Right lobe of liver (tissue), 6 donors: ENCODE measurements around the gene DOHH. TPM values are rescaled to one million over a fixed set of nuclear protein-coding genes. Genes with fewer than 3 reads are reported as not detected.

Experiments used
- ATAC-seq, 4 donors: fragments of 200-7000 bp; cut with Tn5 transposase; one replicate each; pipeline ENCODE4 v1.9.1; 2020; ENCODE audit warnings: mild to moderate bottlenecking in 4 of 4, moderate library complexity in 4 of 4
- DNase-seq, 3 donors: peaks; one replicate each; pipeline ENCODE4 v3.0.0-alpha.2; 2020
- H3K27ac ChIP-seq, 3 donors: fragments of 200-600 bp; one replicate each; pipeline ENCODE4 v1.8.0; 2022
- H3K27me3 ChIP-seq, 2 donors: fragments of 200-600 bp; one replicate each; pipeline ENCODE4 v1.8.0; 2022
- H3K36me3 ChIP-seq, 4 donors: fragments of 200-600 bp; sonication (generic) in 1 of 4; one replicate each; pipeline versions ENCODE4 v1.5.1 to v1.8.0; 2017 to 2022; ENCODE audit warnings: control low read depth in 1 of 4
- H3K4me1 ChIP-seq, 4 donors: fragments of 200-600 bp; sonication (generic) in 1 of 4; one replicate each; pipeline versions ENCODE4 v1.5.1 to v1.8.0; 2017 to 2022; ENCODE audit warnings: control low read depth in 1 of 4
- H3K4me3 ChIP-seq, 3 donors: fragments of 200-600 bp; one replicate each; pipeline ENCODE4 v1.8.0; 2022
- H3K9me3 ChIP-seq, 4 donors: fragments of 200-600 bp; sonication (generic) in 1 of 4; one replicate each; pipeline versions ENCODE4 v1.5.1 to v1.8.0; 2017 to 2022; ENCODE audit warnings: control low read depth in 1 of 4
- POLR2A ChIP-seq: fragments of 450-650 bp; IDR thresholded peaks from one replicate; pipeline ENCODE4 v1.6.1; 2017; ENCODE audit warnings: antibody characterized with exemption, mild to moderate bottlenecking
- WGBS: methylation state at CpG from one replicate; pipeline ENCODE4 v1.1.6; 2018; ENCODE audit warnings: low coverage, low lambda C conversion rate; ENCODE audit not compliant: insufficient coverage; ENCODE audit errors: missing lambda C conversion rate; 5-methylcytosine and 5-hydroxymethylcytosine counted together
- intact Hi-C, 2 donors: fragments of 100-400 bp; cut with DNase I; formaldehyde crosslinking; loops; one replicate each; pipeline versions ENCODE4 v1.11.2 to v1.14.1; 2022
- total RNA-seq, 6 experiments: library from RNA; depleted of rRNA in 2 of 6; stranded (reverse); fragments of >200 nt in 2 of 6; fragmentation: NEBNext Ultra II Directional in 3 of 6; extraction: Animal tissue kit (Norgen Biotek cat#: 25700) in 3 of 6; gene quantifications; one replicate each; pipeline versions ENCODE4 v1.1.0 to v1.2.4, GENCODE V29; 2016 to 2023
- TF ChIP-seq, protein P1 (sequence below), 4 donors: fragments of 200-600 bp in 3 of 4; fragments of 450-650 bp in 1 of 4; IDR thresholded peaks; one replicate each; pipeline versions ENCODE4 v1.5.1 to v1.8.0; 2016 to 2022; ENCODE audit warnings: antibody characterized with exemption in 4 of 4, mild to moderate bottlenecking in 2 of 4
- donor health status: DM: no; HTN: yes; CAD: no.
- donor health status: DM: no; HTN: no; CAD: no.
- donor health status: DM: no; HTN: no; CAD: no.
- donor health status: DM: no; HTN: yes; CAD: no.
- donor health status: DM: no; HTN: yes; CAD: no.

The DOHH gene
- total RNA-seq, 6 experiments from 2014 or later = 3.7 to 16.7 (median 4.9) TPM

DNA sequence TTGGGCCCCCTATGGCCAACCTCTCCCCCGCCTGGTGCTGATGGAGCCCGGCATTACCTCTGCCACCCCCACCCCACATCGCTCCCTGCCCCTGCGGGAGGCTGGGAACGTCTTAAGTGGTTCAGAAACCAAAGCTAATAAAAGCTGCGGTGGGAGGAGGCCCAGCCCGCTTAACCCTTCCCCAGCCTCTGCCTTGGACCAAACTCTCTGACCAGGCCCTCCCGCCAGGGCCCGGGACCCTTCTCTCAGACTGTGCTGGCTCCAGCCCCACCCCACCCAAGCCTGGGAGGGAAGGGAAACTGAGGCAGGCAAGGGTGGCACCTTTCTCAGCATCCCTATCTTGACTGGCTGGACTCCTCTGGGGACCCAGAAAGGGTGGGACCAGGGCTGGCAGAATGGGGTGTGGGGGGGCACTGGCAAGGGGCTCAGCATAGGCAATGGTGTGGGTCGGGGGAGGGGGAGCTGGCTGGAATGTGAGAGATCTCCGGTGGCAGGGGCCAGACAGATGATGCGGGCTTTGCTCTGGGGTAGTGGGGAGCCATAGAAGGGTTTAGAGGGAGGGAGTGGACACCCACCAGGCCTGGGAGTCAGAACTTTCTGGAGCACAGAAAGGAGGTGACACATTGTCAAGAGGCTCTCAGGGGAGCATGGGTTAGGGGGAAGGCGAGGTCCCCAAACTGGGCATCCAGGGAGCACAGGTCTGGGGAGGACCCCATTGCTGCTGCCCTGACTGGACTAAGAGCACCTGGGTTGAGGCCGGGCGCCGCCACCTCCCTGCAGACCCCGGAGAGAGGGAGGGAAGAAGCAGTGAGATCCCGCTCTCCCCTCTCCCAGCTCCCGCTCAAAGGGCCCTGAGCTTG is 42.0 kb downstream of the DOHH start:
- DNase-seq (no peak), ATAC-seq (peak in 3 of 4 donors; percentile 0 to 6 (median 2))
- Histone ChIP-seq H3K4me1 (peaks cover 0 to 20% (median 8%) of the 10 kb centered on the region in 4 donors), H3K36me3 (peaks cover 0 to 66% (median 19%) of the 10 kb centered on the region in 4 donors), H3K27me3 (no peaks in the 10 kb centered on the region), H3K4me3 (no peak overlapping the region), H3K27ac (peak overlapping the region; percentile 59 to 84 (median 80)), H3K9me3 (no peaks in the 10 kb centered on the region)
- intact Hi-C loops = no loop called here
- no peak for TF ChIP-seq POLR2A
- TF ChIP-seq, protein P1, sequence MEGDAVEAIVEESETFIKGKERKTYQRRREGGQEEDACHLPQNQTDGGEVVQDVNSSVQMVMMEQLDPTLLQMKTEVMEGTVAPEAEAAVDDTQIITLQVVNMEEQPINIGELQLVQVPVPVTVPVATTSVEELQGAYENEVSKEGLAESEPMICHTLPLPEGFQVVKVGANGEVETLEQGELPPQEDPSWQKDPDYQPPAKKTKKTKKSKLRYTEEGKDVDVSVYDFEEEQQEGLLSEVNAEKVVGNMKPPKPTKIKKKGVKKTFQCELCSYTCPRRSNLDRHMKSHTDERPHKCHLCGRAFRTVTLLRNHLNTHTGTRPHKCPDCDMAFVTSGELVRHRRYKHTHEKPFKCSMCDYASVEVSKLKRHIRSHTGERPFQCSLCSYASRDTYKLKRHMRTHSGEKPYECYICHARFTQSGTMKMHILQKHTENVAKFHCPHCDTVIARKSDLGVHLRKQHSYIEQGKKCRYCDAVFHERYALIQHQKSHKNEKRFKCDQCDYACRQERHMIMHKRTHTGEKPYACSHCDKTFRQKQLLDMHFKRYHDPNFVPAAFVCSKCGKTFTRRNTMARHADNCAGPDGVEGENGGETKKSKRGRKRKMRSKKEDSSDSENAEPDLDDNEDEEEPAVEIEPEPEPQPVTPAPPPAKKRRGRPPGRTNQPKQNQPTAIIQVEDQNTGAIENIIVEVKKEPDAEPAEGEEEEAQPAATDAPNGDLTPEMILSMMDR (IDR thresholded peaks at IDR 0.05) = no peak
- WGBS = 64% methylated on average over 11 of the region's 19 CpGs

DNA sequence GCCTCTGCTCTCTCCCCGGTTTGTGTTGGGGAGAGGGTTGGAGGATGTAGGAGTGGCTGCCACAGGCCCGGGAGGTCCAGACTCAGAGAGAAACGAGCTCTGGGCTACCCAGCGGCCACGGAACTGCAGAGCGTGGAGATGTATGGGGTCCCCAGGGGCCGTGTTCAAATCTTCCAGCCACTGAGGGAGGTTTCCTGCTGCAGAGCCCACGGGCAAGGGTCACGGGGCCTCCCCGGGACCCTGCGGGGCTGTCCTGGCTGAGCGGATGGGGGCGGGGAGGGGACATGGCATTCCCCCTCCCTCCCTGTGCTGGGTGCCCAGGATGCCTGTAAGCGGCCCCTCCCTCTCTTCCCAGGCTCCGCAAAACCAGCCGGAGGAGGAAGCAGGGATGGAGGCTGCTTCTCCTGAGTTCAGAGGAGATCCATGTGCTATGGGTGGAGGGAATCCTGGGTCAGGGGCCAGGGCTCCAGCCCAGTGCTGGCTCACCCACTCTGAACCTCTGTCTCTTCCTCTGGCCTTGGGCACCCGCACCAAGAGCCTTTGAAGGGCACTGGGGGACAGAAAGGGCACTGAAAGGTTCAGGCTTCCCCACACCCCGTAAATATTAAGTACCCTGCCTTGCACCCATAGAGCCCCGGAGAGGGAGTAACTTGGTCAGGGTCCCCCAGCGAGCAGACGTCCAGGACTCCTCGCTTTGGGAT is 42.8 kb downstream of the DOHH start:
- no peak for DNase-seq
- intact Hi-C loops = no loop called here
- Histone ChIP-seq H3K27me3 (no peaks in the 10 kb centered on the region), H3K4me1 (peaks cover 0 to 20% (median 8%) of the 10 kb centered on the region in 4 donors), H3K27ac (peak overlapping the region in 2 of 3 donors; percentile 31 to 84), H3K4me3 (no peak overlapping the region), H3K36me3 (peaks cover 0 to 66% (median 26%) of the 10 kb centered on the region in 4 donors), H3K9me3 (no peaks in the 10 kb centered on the region)
- peak in 1 of 4 donors; percentile 3 for ATAC-seq
- WGBS = 60% methylated on average over 1 of the region's 22 CpGs
- TF ChIP-seq, protein P1 (IDR thresholded peaks at IDR 0.05) = no peak
- TF ChIP-seq POLR2A = no peak

DNA sequence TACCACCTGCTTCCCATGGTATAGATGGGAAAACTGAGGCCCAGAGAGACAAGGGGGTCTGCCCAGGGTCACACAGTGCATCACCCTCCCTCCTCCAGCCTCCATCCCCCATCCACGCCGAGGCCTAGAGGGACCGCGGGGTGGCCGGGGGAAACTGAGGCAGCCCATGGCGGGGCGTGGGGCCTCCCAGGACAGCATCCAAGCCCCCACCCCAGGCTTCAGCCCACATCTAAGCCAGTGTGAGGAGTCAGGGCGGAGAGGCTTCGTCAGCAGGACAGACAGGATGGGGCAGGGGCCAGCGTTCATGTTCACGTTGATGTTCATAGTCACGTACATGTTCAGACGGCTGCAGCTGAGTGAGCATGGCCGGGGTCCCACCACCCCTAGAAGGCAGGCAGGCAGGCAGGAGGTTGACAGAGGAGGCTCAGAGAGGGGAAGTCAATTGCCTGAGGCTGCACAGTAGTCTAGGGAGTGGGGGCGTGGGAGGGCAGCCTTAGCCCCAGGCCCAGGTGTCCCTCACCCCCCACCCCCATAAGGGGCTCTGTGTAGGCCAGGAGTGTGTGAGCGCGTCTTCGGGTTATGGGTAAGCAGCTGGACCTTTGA is 43.4 kb downstream of the DOHH start:
- Histone ChIP-seq H3K9me3 (no peaks in the 10 kb centered on the region), H3K4me1 (peaks cover 0 to 20% (median 8%) of the 10 kb centered on the region in 4 donors), H3K4me3 (no peak overlapping the region), H3K36me3 (peaks cover 0 to 67% (median 28%) of the 10 kb centered on the region in 4 donors), H3K27me3 (no peaks in the 10 kb centered on the region), H3K27ac (peak overlapping the region in 1 of 3 donors; percentile 84)
- DNase-seq (no peak), ATAC-seq (no peak)
- 93% methylated on average over 3 of the region's 18 CpGs for WGBS
- intact Hi-C loops = no loop called here
- TF ChIP-seq, protein P1 (IDR thresholded peaks at IDR 0.05) = no peak
- no peak for TF ChIP-seq POLR2A

DNA sequence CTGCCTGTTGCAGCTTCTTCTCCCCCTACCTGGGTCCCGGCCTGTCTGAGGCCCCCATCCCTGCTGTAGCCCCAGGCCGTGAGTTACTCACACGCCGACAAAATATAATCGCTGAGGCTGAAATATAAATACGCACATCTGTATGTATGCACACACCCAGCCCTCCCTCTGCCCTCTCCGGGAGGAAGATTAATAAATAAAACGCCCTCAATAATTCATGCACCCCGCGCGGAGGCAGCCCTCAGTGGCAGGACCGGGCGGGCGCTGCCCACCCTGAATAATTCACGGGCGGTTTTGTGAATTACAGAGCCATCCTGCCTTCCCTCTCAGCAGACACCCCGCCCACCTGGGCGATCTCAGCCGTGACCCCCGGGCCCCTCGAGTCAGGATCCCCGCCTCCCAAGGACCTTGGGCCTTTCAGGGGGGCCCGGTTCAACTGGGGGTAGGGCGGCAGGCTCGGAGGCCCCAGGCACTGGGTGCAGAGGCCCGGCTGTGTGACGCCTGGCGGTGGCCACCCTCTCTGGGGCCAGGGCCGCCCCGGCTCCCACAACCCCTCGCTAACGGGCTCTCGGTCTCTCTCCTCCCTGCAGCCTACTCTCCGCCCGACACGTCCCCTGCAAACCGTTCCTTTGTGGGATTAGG is 44.4 kb downstream of the DOHH start:
- ATAC-seq = no peak
- Histone ChIP-seq H3K36me3 (peaks cover 0 to 62% (median 31%) of the 10 kb centered on the region in 4 donors), H3K4me3 (no peak overlapping the region), H3K9me3 (no peaks in the 10 kb centered on the region), H3K27ac (no peak overlapping the region), H3K27me3 (no peaks in the 10 kb centered on the region), H3K4me1 (peaks cover 0 to 27% (median 10%) of the 10 kb centered on the region in 4 donors)
- intact Hi-C loops = no loop called here
- WGBS = 96% methylated on average over 9 of the region's 37 CpGs
- TF ChIP-seq, protein P1 (IDR thresholded peaks at IDR 0.05) = no peak
- no peak for TF ChIP-seq POLR2A
- DNase-seq = no peak
